GM03348 (cell line): Measurements from ENCODE around the gene CTTNBP2NL.
"Not testable (repeated sequence)": the region's sequence is repeated elsewhere in the genome, so short reads cannot be mapped to it uniquely, and the experiment has no call there.

Source experiments
- DNase-seq: peaks from one replicate; pipeline ENCODE4 v3.0.0; 2012; ENCODE audit warnings: low spot score

CTTNBP2NL gene

DNA sequence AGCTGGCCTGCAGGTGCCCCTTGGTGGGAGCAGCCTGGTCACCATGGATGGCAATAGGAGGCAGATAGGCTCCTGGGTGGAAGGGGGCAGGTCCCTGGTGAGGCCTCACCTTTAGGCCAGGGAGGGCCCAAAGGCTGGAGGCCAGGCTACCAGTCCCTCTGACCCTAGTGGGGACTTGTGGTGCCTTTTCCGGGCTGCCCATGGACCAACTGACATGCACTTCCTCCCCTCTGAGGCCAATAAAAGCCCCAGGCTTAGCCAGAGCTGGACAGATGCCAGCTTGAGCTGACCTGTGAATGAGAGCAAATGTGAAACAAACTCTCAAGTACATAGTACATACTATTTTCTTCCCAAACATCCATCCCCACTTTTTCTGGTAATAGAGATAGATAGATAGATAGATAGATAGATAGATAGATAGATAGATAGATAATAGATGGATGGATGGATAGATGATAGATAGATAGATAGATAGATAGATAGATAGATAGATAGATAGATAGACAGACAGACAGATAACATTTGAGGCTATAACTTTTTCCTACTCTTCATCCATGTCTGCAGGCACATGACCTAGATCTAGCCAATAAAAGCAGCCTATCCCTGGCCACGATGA is 9.2 kb upstream of the CTTNBP2NL start:
- no peak for DNase-seq

DNA sequence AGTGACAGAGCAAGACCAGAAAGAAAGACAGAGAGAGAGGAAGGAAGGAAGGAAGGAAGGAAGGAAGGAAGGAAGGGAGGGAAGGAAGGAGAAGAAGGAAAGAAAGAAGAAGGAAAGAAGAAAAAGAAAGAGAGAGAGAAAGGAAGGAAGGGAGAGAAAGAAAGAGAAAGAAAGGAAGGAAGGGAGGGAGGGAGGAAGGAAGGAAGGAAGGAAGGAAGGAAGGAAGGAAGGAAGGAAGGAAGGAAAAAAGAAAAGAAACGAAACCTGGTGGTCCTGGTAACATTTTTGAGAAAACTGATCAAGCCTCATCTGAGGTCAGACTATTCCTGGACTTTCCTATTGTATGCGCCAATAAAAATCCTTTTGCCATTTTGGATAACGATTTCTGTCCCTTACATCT is 8.2 kb upstream of the CTTNBP2NL start:
- DNase-seq, result no peak

DNA sequence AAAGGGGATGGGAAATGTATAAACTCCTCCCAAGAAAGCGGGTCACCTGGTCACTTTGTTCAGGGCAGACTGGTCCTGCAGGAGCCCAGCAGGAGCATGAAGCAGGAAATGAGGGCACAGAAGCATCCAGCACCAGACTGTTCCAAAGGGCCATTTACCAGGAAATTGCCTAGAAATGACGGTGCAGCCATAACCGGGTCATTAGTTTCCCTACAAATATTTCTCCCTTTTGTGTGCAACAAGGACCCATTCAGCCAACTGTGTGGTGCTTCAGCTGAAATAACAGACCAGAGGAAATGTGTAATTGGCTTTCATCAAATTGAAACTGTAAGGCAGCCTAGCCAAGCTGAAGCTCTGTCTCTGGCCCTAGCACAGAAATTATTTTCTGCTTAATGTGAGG is 7.6 kb upstream of the CTTNBP2NL start:
- no peak for DNase-seq

DNA sequence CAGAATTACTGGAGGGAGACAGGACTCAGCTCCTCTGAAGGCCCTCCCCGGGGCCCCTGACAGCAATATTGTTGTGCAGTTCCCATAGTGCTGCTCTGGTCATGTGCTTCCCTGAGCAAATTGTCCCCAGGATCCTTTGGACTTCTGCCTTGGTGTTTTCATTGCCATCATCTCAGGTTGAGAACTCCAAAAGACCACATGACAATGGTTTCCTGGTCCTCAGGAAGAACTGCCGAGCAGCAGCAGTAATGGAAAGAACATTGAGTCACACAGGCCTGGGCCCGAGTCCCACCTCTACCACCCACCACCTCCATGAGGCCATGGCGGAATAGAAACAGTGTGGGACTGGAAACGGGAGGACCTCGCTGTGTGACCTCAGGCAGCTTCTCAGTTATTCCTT is 6.3 kb upstream of the CTTNBP2NL start:
- no peak for DNase-seq

DNA sequence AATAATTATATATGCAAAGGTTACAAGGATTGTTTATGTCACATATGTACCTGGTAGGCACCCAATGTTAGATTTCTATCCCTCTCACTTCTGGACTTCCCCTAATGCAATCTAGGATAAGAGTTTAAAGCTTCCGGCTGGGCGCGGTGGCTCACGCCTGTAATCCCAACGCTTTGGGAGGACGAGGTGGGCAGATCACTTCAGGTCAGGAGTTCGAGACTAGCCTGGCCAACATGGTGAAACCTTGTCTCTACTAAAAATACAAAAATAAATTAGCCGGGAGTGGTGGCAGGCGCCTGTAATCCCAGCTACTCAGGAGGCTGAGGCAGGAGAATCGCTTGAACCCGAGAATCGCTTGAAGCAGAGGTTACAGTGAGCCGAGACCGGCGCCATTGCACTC is 5.7 kb upstream of the CTTNBP2NL start:
- not testable (repeated sequence) for DNase-seq

DNA sequence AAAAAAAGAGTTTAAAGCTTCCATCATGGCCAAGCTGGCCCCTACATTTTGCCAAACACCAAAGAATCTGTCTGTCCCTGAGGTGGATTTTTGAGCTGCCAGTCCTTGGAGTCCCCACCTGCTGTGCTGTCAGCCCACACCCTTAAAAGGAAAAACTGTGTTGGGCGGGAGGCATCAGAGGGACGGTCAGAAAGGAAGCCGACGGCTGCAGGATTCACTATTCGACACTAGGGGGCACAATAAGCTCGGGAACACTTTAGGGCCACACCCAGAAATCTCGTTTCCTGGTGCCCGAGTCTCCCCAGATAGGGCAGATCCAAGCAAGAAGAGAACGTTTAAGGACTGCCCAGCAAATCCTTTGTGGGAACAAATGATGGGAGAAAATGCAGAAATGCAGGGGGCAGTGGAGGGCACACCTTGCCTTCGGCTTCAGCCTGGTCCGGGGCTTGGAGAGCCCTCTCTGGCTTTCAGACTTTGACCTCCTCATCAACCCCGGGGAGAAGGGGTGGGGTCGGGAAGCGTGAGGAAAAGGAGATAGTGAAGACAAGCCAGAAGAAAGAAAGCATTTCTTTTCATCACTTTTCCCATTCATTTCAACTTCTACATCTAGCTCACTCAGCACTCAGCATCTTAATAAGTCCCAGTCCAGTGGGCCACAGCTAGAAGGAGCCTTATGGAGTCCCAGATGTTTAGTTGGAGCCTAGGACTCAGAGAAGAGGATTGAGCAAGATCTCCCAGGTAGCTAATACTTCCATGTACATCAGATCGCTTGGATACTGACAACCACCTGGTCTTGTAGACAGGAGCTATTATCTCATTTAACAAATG is 5.0 kb upstream of the CTTNBP2NL start:
- peak; percentile 91 for DNase-seq

DNA sequence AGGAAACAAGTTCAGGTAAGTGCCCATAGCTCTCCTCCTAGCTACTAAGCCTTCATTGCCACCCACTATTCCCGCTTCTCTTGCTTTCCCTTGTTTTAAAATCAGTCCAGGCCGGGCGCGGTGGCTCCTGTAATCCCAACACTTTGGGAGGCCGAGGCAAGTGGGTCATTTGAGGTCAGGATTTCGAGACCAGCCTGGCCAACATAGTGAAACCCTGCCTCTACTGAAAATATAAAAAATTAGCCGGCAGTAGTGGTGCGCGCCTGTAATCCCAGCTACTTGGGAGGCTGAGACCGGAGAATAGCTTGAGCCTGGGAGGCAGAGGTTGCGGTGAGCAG is 4.4 kb upstream of the CTTNBP2NL start:
- DNase-seq, result no peak

DNA sequence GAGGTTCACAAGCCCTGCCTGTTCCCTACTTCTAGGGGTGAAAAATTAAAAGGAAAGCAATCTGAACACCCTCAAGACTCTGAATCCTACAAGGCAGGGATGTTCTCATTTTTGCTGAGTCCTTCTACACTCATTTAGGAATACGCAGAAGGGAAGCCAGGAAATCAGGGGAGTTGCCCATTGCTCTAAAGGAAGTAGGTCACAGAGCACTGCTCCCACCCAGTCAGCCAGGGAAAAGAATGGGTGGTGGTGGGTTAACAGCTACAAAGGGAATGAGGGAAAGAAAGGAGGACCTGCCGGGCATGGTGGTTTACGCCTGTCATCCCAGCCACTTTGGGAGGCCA is 2.4 kb upstream of the CTTNBP2NL start:
- peak; percentile 23 for DNase-seq

DNA sequence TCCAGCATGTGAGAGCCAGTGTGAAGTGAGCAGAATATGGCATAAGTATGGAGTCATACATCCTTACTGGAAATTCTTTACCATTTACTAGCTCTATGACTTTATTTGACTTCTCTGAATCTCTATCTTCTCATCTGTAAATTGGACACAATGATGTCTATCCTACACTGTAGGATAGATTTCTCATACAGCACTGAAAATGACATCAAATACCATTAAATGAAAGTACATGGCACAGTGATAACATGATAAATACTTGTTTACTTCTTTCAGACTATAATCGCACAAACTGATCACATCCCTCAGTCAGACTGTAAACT is 1.3 kb upstream of the CTTNBP2NL start:
- no peak for DNase-seq

DNA sequence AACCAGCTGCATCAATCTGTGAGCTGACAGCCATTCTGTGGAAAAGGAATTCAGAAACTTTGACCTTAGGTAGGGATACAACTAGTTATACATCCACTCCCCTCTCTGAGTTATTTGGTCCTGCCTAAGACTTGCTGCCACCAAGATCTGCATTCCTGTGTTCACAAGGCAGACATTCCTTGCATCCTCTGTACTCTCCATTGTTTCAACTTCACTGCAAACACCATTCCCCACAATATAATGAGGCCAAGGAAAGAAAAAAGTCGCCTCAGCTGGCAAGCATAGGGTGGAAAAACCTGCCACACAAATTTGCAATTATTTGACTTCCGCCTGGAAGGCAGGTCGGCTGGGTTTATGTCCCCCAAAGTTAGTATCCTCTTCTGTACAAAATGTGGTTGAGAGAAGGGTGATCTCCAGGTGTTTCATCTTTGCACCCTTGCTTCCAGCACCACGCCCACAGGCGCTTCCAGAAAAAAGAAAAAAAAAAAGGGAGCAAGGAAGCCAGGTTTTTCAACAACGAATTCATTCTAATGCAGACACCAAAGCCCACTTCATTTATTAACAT is 676 bp upstream of the CTTNBP2NL start:
- no peak for DNase-seq

DNA sequence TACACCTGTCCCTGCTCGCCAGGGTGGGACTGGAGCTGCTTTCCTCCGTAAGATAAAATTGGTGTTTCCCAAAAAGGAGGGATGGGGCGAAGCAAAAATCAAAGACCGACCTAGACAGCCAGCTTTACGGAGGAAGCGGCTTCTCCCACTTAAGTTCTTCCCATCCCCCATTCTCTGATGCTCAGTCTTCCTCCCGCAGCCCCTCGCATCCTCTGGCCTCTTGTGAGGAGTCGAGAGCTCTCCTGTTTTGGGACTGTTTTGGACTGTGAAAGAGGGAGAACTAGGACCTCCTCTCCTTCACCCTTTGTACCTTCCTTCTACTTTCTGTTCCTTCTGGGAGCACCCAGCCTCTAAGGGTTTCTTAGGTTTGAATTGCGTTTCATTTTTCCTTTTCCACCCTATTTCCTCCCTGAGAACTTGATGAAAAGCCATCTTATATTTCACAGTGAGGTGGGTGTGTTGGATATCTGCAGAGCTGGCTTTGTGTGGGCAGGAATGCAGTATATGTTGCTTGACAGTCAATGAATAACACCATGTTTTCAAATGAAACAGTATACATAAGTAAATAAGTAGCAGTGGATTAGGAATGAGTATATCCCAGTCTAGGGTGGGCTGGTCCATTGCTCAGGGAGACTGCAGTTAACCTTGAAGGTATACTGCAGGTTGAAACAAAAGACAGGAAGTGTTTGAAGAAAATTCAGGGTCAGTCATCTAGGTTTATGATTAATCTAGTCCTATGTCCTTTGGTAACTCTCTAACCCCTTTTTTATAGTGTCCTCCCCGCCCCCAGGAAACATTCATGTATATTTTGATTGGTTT is 848 bp downstream of the CTTNBP2NL start:
- no peak for DNase-seq

DNA sequence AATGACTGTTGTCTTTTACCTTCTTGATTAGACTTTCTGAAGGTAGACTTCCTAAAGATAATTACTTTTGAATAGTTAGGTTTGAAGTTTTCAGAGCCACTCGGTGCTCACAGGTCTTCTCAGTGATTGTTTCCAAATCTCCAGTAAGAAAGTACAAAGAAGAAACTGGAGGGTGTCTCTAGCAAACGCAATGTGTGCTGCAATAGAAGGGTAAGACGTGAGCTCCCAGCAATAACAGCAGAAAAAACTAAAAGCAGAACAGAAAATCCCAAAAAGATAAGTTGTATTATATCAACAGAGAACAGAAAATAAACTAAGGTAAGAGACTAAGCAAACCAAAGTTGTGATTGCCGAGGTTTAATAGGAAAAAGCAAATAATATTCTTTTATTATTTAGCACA is 1.8 kb downstream of the CTTNBP2NL start:
- DNase-seq, result no peak

DNA sequence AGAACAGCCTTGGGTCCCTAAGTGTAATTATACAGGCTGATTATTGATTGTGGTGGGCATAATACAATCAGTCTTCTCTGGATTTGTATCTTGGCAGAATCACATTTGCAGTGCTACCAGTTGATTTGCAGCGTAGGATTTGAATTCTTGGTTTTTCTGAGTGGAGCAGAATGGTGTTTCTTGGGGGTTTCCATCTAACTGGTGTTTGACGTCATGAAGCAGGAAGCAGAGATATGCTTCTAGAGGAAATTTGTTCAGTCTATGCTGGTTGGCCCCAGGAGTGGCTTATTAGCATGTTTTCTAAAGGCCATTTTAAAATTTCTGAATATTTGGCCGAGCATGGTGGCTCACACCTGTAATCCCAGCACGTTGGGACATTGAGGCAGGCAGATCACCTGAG is 3.4 kb downstream of the CTTNBP2NL start:
- DNase-seq, result no peak

DNA sequence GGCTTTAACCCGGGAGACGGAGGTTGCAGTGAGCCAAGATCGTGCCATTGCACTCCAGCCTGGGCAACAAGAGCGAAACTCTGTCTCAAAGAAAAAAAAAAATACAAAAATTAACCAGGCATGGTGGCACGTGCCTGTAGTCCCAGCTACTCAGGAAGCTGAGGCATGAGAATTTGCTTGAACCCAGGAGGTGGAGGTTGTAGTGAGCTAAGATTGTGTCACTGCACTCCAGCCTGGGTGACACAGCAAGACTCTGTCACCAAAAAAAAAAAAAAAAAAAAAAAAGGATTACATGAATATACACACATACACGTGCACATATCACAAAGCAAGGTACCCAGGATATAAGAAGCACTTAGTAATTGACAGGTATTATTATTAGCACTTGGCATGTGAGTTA is 4.7 kb downstream of the CTTNBP2NL start:
- DNase-seq, result not testable (repeated sequence)

DNA sequence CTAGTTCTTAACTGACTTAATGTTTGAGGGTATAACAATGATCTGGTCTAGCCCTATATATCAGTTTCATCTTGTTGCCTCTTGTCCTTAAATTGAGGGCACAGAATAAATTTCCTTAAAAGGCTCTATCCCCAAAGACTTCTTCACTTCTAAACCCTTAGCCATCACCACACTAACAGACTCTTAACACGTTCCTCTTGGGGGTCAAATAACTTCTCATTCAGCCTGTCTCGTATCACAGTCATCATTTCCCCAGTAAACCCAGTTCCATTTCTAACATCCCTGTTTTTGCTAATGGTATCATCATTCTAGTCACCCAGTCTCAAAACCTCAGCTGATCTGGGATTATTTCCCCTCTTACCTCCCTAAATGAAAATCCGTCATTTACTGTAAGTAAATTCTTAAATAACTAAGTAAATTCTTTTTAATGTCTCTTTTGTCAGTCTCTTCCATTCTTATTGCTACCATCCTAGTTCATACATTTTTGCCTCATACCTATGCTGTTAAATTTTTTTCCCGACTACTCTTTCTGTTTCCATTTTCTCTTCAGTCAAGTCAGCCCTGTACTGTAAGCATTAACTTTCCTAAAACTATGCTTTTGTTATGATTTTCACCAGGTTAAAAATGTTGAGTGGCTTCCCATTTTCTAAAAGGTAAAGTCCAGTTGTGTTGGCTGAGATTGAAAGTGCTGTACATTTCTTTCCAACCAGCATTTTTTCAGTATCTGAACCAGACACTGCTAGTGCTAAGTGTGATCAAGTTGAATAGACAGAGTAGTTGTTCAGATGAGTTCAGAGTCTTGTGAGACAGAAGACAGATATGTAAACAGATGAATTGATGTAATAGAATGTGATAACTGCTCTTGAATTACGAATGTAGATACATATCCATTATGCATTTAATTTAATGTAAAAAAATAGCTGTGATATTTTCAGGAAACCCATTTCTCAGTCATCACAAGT is 6.9 kb downstream of the CTTNBP2NL start:
- DNase-seq, result no peak

DNA sequence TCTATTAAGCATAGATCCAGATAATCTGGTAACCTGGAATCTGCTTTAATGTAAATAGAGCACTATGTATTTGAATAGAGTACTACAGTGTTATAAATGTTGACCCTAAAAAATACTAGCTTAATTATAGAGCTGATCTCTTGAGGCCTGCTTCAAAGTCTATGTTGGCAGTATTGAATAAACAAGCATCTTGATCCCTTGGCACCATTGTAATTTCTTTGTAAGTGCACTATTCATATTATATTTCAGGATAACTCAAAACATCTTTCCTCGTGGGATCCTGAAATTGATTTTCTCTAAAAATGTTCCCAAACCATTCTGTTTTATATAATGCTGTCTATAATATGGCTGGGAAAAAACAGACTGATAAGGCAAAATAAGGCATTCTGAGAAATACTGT is 10.8 kb downstream of the CTTNBP2NL start:
- DNase-seq, result no peak

DNA sequence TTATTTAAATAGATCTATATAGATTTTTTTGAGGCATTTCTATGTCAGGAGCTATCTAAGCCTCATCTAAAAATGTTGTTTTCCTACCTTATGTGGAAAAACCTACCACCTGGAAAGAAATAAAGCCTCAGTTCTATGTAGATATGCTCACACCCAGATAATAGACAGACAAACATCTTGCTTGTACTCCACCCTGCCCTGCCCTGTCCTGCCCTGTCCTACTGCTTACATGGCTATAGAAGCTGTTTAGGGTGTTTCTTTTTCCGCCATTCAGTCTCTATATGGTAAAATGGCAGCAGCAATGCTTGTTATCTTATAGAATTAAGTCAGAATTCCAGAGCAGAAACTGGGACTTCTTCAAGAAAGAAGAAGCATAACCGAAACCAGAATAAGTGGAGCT is 13.4 kb downstream of the CTTNBP2NL start:
- DNase-seq, result no peak

DNA sequence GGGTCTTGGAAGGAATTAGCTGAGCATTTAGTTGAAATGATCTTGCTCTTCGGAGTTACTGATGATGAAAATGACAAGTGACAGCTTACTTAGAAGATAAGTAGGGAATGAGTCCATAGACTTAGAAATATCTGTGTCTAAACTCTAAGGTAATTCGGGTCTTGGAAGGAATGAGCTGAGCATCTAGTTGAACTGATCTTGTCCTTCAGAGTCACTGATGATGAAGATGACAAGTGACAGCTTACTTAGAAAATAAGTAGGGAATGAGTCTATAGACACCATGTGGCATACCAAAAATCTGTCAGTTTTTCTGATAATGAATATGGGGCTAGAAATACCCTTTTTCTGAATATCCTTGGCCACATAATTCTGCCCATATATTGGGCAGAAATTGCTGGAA is 14.7 kb downstream of the CTTNBP2NL start:
- no peak for DNase-seq

DNA sequence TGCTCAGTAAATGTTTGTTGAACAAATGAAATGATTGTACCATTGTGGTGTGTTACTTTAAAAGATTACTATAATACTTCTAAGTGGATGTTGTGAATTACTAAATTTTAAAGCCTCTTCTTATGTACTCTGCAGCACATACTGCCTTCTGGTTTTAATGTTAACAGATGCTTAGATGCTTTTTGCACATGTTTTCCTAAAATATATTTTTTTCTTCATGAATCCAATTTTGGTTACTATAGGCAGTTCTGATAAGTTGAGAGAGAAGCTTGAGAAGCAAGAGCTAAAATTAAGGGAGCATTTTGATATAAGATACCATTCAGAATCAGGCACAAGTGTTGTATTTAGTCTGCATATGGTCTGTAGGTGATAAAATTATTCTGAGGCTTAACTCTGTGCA is 21.3 kb downstream of the CTTNBP2NL start:
- DNase-seq, result no peak

DNA sequence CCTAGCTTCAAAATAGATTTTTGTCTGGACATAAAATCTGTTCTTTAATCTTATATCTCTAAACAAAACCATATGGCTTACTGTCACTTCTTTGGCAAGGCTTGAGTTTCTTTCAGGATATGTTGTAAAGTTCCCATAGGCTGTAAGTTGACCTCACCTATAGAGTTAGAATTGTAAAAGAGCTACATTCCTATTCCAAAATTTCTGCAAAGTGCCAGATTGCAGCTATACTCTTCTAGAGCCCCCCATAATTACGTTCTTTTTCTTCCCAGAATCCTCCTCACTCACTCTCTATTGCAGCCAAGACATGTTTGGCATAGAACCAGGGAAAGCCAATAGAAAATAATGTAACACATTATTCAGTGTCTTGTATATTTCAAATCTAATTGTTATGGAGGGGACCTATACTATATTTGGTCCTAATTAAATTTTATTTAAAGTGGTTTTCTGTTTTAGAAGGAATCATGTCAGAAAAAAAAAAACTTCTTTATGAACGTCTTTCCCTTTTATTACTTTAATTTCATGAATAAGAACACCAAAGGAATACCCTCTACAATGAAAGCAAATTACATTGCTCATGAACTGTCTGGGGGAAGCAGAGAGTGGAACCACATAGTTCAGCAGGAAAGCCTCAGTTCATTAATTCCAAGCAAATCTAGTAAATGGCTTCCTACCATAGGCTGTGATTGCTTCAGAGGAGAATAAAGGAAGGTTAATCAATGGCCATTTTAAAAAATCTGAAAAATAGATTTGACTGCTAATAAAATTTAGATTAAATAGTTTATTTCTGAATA is 22.3 kb downstream of the CTTNBP2NL start:
- DNase-seq, result no peak

DNA sequence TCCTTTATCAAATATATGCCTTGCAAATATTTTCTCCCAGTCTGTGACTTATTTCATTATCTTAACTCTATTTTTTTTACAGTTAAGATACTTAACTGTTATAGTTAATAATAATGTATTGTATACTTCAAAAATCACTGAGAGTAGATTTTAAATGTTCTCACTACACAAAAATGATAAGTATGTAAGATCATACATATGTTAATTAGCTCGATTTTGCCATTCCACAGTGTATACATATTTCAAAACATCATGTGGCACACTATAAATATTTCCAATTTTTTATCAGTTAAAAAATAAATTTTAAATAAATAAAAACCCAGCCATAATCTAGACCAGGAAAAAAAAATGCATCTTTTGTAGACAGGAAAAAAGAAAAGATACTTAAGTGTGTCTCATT is 27.2 kb downstream of the CTTNBP2NL start:
- no peak for DNase-seq
